Measurements from ENCODE around the gene MRPL9. TPM values are rescaled to one million over a fixed set of nuclear protein-coding genes. Genes with fewer than 3 reads are reported as not detected.
A peak's percentile ranks its signal among the peaks of the same experiment; 100 is the strongest.

MRPL9 gene
- total RNA-seq, result 78.4 TPM

DNA sequence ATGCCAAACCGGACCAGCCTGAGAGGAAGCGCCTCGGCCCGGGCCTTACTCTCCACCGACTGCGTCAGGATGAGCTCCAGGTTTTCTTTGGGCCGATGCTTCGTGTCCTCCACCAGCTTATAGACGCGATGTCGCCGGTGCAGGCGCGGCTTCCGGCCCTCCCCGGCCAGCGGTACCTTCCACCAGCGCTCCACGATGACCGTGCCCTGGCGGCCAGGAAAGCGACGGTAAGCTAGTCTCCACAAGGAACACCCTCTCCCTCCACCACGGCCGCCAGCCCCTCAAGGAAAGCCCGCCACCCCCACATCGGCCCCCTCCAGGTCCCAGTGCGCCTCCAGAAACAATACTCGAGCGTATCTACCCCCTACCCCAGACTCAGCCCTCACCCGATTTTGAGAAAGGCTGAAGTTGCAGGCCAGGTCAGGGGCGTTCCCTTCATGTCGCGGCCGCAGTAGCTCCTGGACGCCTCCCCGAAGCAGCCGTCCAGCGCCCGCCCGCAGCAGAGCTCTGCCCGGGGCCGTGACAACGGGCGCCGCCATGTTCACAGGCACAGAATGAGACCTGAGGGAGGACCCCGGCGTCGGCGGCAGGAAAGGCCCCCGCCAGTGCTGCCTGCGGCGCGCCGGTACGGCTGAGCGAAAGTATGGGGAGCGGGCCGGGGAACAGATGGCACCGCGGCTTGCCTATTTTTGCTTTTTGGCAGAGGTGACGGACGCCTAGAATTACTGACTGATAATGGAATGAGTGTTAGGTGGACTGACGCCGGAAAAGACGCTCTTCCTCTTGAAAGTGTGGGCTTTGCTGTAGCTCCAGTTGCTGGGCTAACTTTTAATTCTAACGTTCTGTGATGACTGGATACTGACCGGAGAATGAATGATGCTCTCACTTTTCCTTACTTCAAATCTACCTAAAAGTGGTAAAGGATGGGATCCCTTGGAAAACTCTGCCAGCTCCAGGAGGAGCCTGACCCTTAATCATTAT lies at the start of gene MRPL9:
Gene MRPL9, minus strand, starts transcription at position 556 of the 981 bp plus-strand sequence. Its CDS starts 17 bp downstream, at position 539.
- no peaks in the 10 kb centered on the region for H3K27me3 ChIP-seq (ENCODE audit: insufficient read depth, low read length)
- no peaks in the 10 kb centered on the region for H3K9me3 ChIP-seq (ENCODE audit: low read depth, low read length)
- peak within 1 kb of the TSS; percentile 60 for H3K4me3 ChIP-seq (ENCODE audit: low read length)
- H3K4me1 ChIP-seq (ENCODE audit: insufficient read depth, low read length), result peaks cover 18% of the 10 kb centered on the region

DNA sequence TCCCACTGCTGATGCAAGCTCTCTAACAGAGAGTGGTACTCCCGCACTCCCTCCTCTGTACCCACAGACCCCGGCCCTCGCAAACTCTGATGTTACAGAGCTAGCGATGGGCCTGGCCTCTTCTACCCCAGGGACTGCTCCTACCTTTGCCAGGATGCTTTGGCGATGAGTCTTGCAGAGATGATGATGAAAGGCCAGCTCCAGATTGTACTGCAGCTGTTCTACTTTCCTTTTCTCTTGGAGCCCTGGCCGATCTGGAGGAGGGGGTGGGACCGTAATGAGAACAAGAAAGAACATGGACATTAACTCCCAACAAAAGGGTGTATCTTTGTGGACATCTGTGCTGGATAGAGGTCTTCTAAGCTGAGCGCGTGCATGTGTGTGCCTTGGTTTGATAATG lies 47.9 kb upstream of the MRPL9 start:
- peaks cover 12% of the 10 kb centered on the region for H3K4me1 ChIP-seq (ENCODE audit: insufficient read depth, low read length)
- no peaks in the 10 kb centered on the region for H3K27me3 ChIP-seq (ENCODE audit: insufficient read depth, low read length)
- no peak overlapping the region for H3K4me3 ChIP-seq (ENCODE audit: low read length)
- no peaks in the 10 kb centered on the region for H3K9me3 ChIP-seq (ENCODE audit: low read depth, low read length)

DNA sequence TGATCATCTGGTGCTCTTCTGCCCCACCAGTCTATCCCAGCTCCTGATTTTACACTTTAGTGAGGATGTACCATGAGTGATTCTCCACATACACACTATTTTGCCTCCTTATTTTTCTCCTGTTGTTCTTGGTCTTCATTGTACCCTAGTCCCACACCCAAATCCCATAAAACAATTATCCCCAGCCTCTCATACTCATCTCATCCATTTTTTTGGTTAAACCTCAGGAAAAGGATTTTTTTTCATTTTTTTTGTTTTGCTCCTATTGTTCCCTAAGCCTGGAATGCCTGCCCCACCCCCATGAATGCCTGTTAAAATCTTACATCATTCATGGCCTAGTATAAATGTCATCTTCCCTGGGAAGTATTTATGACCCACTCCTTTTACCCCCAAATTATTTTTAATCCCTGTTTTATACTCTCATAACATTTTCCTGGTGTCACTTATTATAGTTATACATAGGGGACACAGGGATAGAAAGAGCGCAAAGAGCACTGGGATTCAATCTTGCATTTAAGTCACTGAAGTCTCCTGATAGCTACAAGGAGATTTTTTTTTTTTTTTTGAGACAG lies 46.8 kb upstream of the MRPL9 start:
- Histone ChIP-seq H3K27me3 (ENCODE audit: insufficient read depth, low read length) (no peaks in the 10 kb centered on the region), H3K4me1 (ENCODE audit: insufficient read depth, low read length) (peaks cover 4% of the 10 kb centered on the region), H3K4me3 (ENCODE audit: low read length) (no peak overlapping the region), H3K9me3 (ENCODE audit: low read depth, low read length) (no peaks in the 10 kb centered on the region)

DNA sequence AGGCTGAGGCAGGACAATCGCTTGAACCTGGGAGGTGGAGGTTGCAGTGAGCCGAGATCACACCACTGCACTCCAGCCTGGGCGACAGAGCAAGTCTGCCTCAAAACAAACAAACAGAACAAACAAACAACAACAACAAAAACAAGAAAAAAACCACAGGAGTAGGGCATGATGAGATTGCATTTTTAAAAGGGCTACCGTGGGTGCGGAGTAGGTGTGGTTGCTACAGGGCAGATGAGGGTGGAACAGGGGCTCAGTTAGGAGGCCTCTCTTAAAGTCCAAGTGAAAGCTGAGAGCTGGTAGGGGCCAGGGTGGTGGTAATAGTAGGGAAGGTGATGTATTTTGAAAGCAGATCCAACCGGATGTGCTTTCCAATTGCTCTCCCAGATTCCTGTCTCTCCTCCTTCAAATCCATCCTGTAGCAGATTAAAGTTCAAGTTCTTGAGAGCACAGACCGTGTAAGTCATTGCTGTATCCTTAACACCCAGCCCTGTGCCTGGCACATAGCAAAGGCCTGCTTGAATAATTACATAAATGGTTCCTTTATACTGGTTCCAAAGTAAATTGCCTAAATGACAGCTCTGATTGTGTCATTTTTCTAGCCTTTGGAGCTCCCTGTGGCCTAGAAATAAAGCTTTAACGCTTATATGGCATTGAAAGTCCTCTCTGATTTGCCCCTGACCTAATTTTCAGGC lies 46.1 kb upstream of the MRPL9 start:
- H3K9me3 ChIP-seq (ENCODE audit: low read depth, low read length), result no peaks in the 10 kb centered on the region
- no peaks in the 10 kb centered on the region for H3K27me3 ChIP-seq (ENCODE audit: insufficient read depth, low read length)
- no peaks in the 10 kb centered on the region for H3K4me1 ChIP-seq (ENCODE audit: insufficient read depth, low read length)
- no peak overlapping the region for H3K4me3 ChIP-seq (ENCODE audit: low read length)

DNA sequence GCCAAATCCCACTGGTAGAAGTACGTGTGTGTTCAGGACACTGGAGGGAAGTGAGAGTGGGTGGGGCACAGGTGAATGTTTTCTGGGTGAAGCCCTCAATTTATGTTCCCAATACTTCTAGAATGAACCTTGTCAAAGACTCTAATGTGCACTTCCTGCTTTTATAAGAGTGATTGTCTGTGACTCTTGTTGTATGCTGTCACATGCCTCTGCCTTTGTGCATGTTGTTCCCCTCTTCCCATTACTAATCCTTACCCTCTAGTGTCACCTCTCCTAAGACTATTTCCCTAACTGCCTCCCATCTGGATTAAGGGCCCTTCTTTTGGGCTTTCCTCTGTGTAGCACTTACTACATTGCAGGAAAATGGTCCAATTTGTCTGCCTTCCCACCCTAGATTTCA lies 44.5 kb upstream of the MRPL9 start:
- Histone ChIP-seq H3K4me3 (ENCODE audit: low read length) (no peak overlapping the region), H3K4me1 (ENCODE audit: insufficient read depth, low read length) (no peaks in the 10 kb centered on the region), H3K9me3 (ENCODE audit: low read depth, low read length) (no peaks in the 10 kb centered on the region), H3K27me3 (ENCODE audit: insufficient read depth, low read length) (no peaks in the 10 kb centered on the region)

DNA sequence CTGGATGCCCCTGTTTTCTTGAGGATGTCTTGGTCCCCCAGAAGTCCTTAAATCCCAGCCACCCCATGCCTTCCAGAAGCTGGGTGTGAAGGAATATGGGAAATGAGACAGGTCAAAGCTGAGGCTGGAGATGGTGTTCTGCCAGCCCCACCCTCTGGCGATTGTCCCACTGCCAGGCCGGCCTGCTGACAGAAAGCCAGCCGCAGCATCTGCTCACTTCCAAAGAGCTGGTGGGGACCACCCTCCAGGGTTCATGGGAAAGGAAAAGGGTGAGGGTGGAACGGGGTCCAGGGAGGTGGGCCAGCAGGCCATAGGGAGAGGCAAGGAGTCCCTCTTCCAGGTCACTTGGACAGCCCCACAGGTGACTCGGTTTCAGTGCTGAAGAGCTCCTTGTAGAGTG lies 43.8 kb upstream of the MRPL9 start:
- Histone ChIP-seq H3K9me3 (ENCODE audit: low read depth, low read length) (no peaks in the 10 kb centered on the region), H3K27me3 (ENCODE audit: insufficient read depth, low read length) (no peaks in the 10 kb centered on the region), H3K4me1 (ENCODE audit: insufficient read depth, low read length) (no peaks in the 10 kb centered on the region), H3K4me3 (ENCODE audit: low read length) (no peak overlapping the region)

DNA sequence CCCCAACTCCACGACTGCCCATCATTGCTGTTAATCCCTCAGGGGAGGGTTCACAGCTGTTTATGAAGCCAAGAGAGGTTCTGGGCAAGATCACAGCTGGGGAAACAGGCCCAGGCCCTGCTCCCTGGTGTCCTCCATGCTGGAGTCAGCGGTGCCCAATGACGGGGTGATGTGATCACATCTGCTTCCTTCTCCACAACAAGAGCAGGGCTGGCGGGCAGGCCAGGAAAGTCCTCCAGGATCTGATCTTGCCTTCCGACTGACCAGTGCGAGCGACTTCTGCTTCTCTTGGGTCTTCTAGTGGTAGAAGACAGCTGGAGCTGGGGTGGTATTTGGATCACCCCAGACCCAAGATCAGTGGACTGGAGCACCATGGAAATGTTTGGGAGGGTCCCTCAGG lies 42.9 kb upstream of the MRPL9 start:
- Histone ChIP-seq H3K4me3 (ENCODE audit: low read length) (no peak overlapping the region), H3K4me1 (ENCODE audit: insufficient read depth, low read length) (no peaks in the 10 kb centered on the region), H3K27me3 (ENCODE audit: insufficient read depth, low read length) (no peaks in the 10 kb centered on the region), H3K9me3 (ENCODE audit: low read depth, low read length) (no peaks in the 10 kb centered on the region)

DNA sequence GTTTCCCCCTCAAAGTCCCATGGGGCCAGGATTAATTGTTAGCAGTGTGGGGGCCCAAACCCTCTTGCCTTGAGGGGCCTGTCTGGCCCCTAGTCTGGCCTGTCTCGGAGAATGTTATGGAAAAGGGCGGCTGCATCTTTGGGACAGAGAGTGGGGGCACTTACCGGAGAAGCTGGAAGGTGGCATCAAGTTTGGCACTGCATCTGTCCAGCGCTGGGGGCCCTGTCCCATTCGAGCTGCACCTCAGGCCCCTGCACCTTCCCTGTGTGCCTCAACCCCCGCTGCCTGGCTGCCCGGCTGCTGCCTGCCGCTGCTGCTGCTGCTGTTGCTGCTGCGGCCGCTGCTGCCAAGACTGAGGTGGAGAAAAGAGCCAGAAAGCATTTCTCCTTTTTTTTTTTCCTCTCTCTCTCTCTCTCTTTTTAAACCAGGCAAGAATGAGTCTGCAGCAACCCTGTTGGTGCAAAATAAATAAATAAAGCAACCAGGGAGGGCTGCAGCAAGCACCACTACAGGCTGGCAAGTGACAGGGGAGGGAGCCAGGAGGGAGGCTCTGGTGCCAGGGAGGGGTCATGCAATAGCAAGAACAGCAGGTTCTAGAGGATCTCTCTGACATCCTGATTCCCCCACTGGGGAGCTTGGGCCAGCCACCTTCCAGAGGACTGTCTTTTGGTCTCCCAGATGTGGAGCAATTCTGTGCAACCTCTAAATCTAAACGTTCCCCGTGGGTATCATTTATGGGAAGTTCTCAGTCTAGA lies 41.9 kb upstream of the MRPL9 start, which contains the start of gene LINGO4:
Gene LINGO4, minus strand, starts transcription at position 354 of the 755 bp plus-strand sequence. CDS start 2,715 bp downstream, outside the sequence.
- Histone ChIP-seq H3K27me3 (ENCODE audit: insufficient read depth, low read length) (peaks cover 2% of the 10 kb centered on the region), H3K9me3 (ENCODE audit: low read depth, low read length) (no peaks in the 10 kb centered on the region), H3K4me1 (ENCODE audit: insufficient read depth, low read length) (no peaks in the 10 kb centered on the region), H3K4me3 (ENCODE audit: low read length) (no peak within 1 kb of the TSS)

DNA sequence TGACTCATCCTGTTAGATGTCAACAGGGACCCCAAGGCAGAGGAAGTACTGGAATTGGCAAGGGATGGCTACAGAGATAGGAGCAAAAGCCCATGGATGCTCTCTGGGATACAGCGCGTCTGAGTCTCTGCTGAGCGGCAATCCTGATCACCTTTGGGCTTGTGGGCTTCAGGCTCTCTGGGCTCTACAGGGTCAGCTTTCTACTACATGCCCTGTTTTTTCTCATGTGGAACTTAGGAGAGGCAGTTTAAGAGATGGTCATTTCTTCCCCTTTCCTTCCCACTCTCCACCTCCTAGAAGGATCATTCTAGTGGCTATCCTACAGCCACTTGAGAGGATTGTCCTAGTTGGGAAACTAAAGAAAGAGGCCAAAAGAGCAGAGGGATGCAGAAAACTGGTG lies 40.6 kb upstream of the MRPL9 start:
- Histone ChIP-seq H3K4me1 (ENCODE audit: insufficient read depth, low read length) (no peaks in the 10 kb centered on the region), H3K27me3 (ENCODE audit: insufficient read depth, low read length) (peaks cover 2% of the 10 kb centered on the region), H3K9me3 (ENCODE audit: low read depth, low read length) (no peaks in the 10 kb centered on the region), H3K4me3 (ENCODE audit: low read length) (no peak overlapping the region)

DNA sequence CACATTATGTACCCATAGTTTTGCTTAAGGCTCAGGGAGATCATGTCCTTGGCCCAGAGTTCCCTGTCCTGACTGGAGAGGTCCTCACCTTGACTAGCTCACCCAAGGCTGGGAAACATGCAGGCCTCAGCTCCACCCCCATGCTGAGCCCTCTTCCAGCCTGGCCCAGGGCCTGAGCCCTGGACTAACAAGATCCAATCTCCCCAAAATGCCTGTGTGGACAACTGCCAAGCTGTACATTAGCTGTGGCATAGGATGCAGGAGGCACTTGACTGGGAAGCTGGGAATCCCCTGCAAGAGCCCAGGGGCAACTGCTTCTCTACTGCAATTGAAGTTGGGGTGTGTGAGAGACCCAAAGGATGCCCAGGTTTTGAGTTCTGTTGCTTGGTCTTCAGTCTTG lies 39.9 kb upstream of the MRPL9 start:
- Histone ChIP-seq H3K4me1 (ENCODE audit: insufficient read depth, low read length) (no peaks in the 10 kb centered on the region), H3K4me3 (ENCODE audit: low read length) (no peak overlapping the region), H3K9me3 (ENCODE audit: low read depth, low read length) (no peaks in the 10 kb centered on the region), H3K27me3 (ENCODE audit: insufficient read depth, low read length) (peaks cover 2% of the 10 kb centered on the region)

DNA sequence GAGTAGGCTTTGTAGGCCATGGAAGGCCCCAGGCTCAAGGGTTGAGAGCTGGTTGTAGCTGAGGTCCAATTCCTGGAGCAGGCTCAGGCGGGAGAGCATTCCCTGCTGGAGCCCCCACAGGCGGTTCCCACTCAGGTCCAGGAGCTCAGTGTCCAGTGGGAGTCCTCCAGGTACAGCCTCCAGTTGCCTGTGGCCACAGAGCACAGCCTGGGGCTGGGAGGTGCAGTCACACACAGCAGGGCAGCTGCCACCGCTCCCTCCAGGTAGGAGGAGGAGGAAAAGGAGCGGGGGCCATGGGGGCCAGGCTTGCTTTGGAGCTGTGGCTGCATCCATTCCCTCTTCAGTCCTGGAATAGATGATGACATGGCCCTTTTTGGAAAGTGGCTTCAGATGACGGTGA lies 39.1 kb upstream of the MRPL9 start:
- no peak overlapping the region for H3K4me3 ChIP-seq (ENCODE audit: low read length)
- peaks cover 2% of the 10 kb centered on the region for H3K27me3 ChIP-seq (ENCODE audit: insufficient read depth, low read length)
- H3K4me1 ChIP-seq (ENCODE audit: insufficient read depth, low read length), result no peaks in the 10 kb centered on the region
- H3K9me3 ChIP-seq (ENCODE audit: low read depth, low read length), result no peaks in the 10 kb centered on the region

DNA sequence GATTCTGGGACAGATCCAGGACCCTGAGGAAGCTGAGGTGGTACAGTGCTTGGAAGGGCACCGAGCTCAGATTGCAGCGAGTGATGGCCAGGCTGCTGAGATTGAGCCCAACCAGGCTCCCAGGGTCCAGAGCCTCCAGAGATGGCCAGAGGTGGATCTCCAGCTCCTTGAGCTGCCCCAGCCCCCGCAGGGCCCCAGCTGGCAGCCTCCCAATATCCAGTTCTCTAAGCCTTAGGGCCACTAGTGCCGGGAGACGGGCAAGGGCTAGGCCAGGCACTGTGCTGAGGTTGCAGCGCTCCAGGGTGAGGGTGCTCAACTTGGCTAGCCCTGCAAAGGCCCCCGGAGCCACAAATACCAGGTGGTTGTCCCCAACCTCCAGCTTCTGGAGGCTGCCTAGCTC lies 38.5 kb upstream of the MRPL9 start:
- H3K27me3 ChIP-seq (ENCODE audit: insufficient read depth, low read length), result peaks cover 2% of the 10 kb centered on the region
- H3K4me3 ChIP-seq (ENCODE audit: low read length), result no peak overlapping the region
- H3K9me3 ChIP-seq (ENCODE audit: low read depth, low read length), result no peaks in the 10 kb centered on the region
- no peaks in the 10 kb centered on the region for H3K4me1 ChIP-seq (ENCODE audit: insufficient read depth, low read length)

DNA sequence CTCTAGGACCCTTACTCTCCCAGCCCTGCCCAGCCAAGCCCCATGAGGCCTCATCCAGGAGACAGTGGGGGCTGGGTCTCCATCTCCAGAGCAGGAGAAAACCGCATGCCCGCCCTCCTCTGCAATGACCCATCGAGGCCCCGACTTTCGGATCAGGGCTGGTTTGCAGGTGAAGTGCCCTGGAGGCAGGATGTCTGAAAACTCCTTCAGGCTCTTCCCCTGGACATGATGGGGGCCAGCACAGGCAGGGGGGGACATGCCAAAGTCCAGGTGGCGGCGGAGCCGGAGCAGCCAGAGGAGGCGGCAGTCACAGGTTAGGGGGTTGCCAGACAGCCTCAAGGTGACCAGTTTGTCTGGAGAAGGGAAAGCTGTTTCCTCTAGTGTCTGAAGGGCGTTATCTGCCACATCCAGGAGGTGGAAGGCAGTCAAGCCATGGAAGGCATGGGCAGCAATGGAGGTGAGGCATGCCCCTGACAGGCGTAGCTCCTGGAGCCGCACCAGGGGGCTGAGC lies 38.1 kb upstream of the MRPL9 start:
- H3K4me3 ChIP-seq (ENCODE audit: low read length), result no peak overlapping the region
- no peaks in the 10 kb centered on the region for H3K4me1 ChIP-seq (ENCODE audit: insufficient read depth, low read length)
- peaks cover 2% of the 10 kb centered on the region for H3K27me3 ChIP-seq (ENCODE audit: insufficient read depth, low read length)
- H3K9me3 ChIP-seq (ENCODE audit: low read depth, low read length), result no peaks in the 10 kb centered on the region

DNA sequence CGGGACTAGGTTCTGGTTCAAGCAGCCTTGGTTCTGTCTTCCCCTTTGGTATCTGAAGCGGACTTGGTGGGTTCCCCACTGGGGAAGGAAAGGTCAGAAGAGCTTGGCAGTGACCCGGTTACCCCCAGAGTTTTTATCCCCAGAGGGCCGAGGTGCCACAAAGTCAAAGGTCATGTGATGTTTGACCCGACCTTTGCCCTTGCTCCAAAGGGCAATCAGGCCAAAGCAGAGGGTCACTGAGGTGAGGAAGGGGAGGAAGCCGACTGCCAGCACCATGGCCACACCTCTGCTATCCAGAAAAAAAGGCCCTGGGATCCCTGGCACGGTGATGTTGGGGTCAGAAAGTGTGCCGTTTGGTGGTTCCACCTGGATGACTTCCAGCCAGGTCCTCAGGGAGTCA lies 37.5 kb upstream of the MRPL9 start:
- no peak overlapping the region for H3K4me3 ChIP-seq (ENCODE audit: low read length)
- no peaks in the 10 kb centered on the region for H3K4me1 ChIP-seq (ENCODE audit: insufficient read depth, low read length)
- H3K27me3 ChIP-seq (ENCODE audit: insufficient read depth, low read length), result peaks cover 2% of the 10 kb centered on the region
- no peaks in the 10 kb centered on the region for H3K9me3 ChIP-seq (ENCODE audit: low read depth, low read length)
